Measurements from ENCODE around the gene EFCAB6. TPM values are rescaled to one million over a fixed set of nuclear protein-coding genes. Genes with fewer than 3 reads are reported as not detected.

The EFCAB6 gene
- total and polyA plus RNA-seq, 4 donors = 1.7 to 15.4 (median 7.6) TPM

GRCh38 chr22:43505423-43505822 lies 306.7 kb downstream of the EFCAB6 start:
- no peak for TF ChIP-seq CTCF (IDR thresholded peaks at IDR 0.05; ENCODE audit: control extremely low read depth, extremely low read depth)
- Histone ChIP-seq H3K9me3 (ENCODE audit: control insufficient read depth in 4 of 4, insufficient read depth in 3 of 4, low read length in 3 of 4) (peaks cover 0 to 2% (median 0%) of the 10 kb centered on the region in 4 donors), H3K27ac (ENCODE audit: low read depth in 1 of 2, low read length in 1 of 2) (no peak overlapping the region), H3K36me3 (ENCODE audit: control insufficient read depth in 4 of 4, insufficient read depth in 4 of 4, low read length in 4 of 4) (no peaks in the 10 kb centered on the region), H3K4me1 (ENCODE audit: control insufficient read depth in 5 of 5, insufficient read depth in 5 of 5, low read length in 5 of 5) (no peaks in the 10 kb centered on the region), H3K27me3 (ENCODE audit: control insufficient read depth in 3 of 3, insufficient read depth in 3 of 3, low read length in 2 of 3) (no peaks in the 10 kb centered on the region), H3K9ac (ENCODE audit: insufficient read depth in 1 of 2, low read length in 2 of 2) (no peak overlapping the region), H3K4me3 (no peak overlapping the region)
- DNase-seq = no peak
- 92 to 96% methylated on average over 14 of the region's 14 CpGs for WGBS, 2 donors
- no peak for ATAC-seq (ENCODE audit: insufficient read depth, low FRiP score)

- no peak for DNase-seq
- 92 to 97% methylated on average over 7 of the region's 7 CpGs for WGBS, 2 donors
- H3K9me3 ChIP-seq (ENCODE audit: control insufficient read depth in 4 of 4, insufficient read depth in 3 of 4, low read length in 3 of 4) = peaks cover 0 to 2% (median 0%) of the 10 kb centered on the region in 4 donors
- no peak for ATAC-seq (ENCODE audit: insufficient read depth, low FRiP score)
- H3K27me3 ChIP-seq (ENCODE audit: control insufficient read depth in 3 of 3, insufficient read depth in 3 of 3, low read length in 2 of 3) = no peaks in the 10 kb centered on the region
- H3K36me3 ChIP-seq (ENCODE audit: control insufficient read depth in 4 of 4, insufficient read depth in 4 of 4, low read length in 4 of 4) = no peaks in the 10 kb centered on the region
- no peak for TF ChIP-seq CTCF (IDR thresholded peaks at IDR 0.05; ENCODE audit: control extremely low read depth, extremely low read depth)
- no peak overlapping the region for H3K4me3 ChIP-seq
- no peaks in the 10 kb centered on the region for H3K4me1 ChIP-seq (ENCODE audit: control insufficient read depth in 5 of 5, insufficient read depth in 5 of 5, low read length in 5 of 5)
- H3K9ac ChIP-seq (ENCODE audit: insufficient read depth in 1 of 2, low read length in 2 of 2) = no peak overlapping the region
- no peak overlapping the region for H3K27ac ChIP-seq (ENCODE audit: low read depth in 1 of 2, low read length in 1 of 2)
These were observed 307.3 kb downstream of the EFCAB6 start for GRCh38 chr22:43504666-43505261.

- Histone ChIP-seq H3K27me3 (ENCODE audit: control insufficient read depth in 3 of 3, insufficient read depth in 3 of 3, low read length in 2 of 3) (no peaks in the 10 kb centered on the region), H3K27ac (ENCODE audit: low read depth in 1 of 2, low read length in 1 of 2) (no peak overlapping the region), H3K9me3 (ENCODE audit: control insufficient read depth in 4 of 4, insufficient read depth in 3 of 4, low read length in 3 of 4) (peaks cover 0 to 2% (median 0%) of the 10 kb centered on the region in 4 donors), H3K4me1 (ENCODE audit: control insufficient read depth in 5 of 5, insufficient read depth in 5 of 5, low read length in 5 of 5) (no peaks in the 10 kb centered on the region), H3K36me3 (ENCODE audit: control insufficient read depth in 4 of 4, insufficient read depth in 4 of 4, low read length in 4 of 4) (no peaks in the 10 kb centered on the region), H3K4me3 (no peak overlapping the region), H3K9ac (ENCODE audit: insufficient read depth in 1 of 2, low read length in 2 of 2) (no peak overlapping the region)
- WGBS, 2 donors = 95 to 96% methylated on average over 3 of the region's 3 CpGs
- DNase-seq (no peak), ATAC-seq (ENCODE audit: insufficient read depth, low FRiP score) (no peak)
- TF ChIP-seq CTCF (IDR thresholded peaks at IDR 0.05; ENCODE audit: control extremely low read depth, extremely low read depth) = no peak
These were observed 308.0 kb downstream of the EFCAB6 start for GRCh38 chr22:43504068-43504467.
